IMR-90 (cell line): ENCODE measurements around the gene NPBWR2. TPM values are rescaled to one million over a fixed set of nuclear protein-coding genes. Genes with fewer than 3 reads are reported as not detected.

ENCODE experiments used
- ATAC-seq: fragments of 200-7000 bp; cut with Tn5 transposase; 2 replicates; pipeline ENCODE4 v1.9.1; 2020; ENCODE audit warnings: low read depth, mild to moderate bottlenecking, moderate library complexity
- BruUV-seq: library from RNA; stranded (reverse); fragments of 400-500 nt; replicated peaks from 2 replicates; lab custom pipeline; 2021; lab: Mats Ljungman, UMichigan
- CTCF ChIA-PET: fragments of 300-600 bp; formaldehyde crosslinking; extraction: SDS; loops from one replicate; lab custom pipeline; 2021; ENCODE audit warnings: antibody characterized with exemption; lab: Yijun Ruan, JAX
- POLR2A ChIA-PET: fragments of 300-600 bp; sonication (Branson Sonifier 250); formaldehyde crosslinking; loops from one replicate; lab custom pipeline; 2022; ENCODE audit warnings: antibody characterized with exemption; ENCODE audit not compliant: unreplicated experiment; lab: Charles Lee
- DNase-seq: peaks from one replicate; pipeline ENCODE4 v3.0.0; 2013
- H2AFZ ChIP-seq: replicated peaks from 2 replicates; pipeline ENCODE3; 2013; ENCODE audit warnings: low read length, mild to moderate bottlenecking; ENCODE audit not compliant: poor library complexity
- H2AK5ac ChIP-seq: 2 replicates; pipeline ENCODE4 v1.6.1; 2013; ENCODE audit warnings: low read depth, low read length, inconsistent platforms
- H2AK9ac ChIP-seq: replicated peaks from 2 replicates; pipeline ENCODE3; 2013; ENCODE audit warnings: mild to moderate bottlenecking, low read depth, low read length, moderate library complexity; ENCODE audit not compliant: poor library complexity
- H2BK120ac ChIP-seq: 2 replicates; pipeline ENCODE4 v1.6.1; 2013; ENCODE audit warnings: low read depth, low read length, inconsistent platforms
- H2BK15ac ChIP-seq: 3 replicates; pipeline ENCODE4 v1.6.1; 2013; ENCODE audit warnings: low read depth, low read length, inconsistent platforms
- H2BK20ac ChIP-seq: 2 replicates; pipeline ENCODE4 v1.6.1; 2013; ENCODE audit warnings: low read depth, mild to moderate bottlenecking, inconsistent platforms, low read length, moderate library complexity
- H2BK5ac ChIP-seq: 2 replicates; pipeline ENCODE4 v1.6.1; 2013; ENCODE audit warnings: mild to moderate bottlenecking, low read depth, low read length, inconsistent platforms; ENCODE audit not compliant: poor library complexity, severe bottlenecking
- H3K14ac ChIP-seq: replicated peaks from 2 replicates; pipeline ENCODE4 v1.6.1; 2013; ENCODE audit warnings: low read depth, low read length, inconsistent platforms
- H3K18ac ChIP-seq: 2 replicates; pipeline ENCODE4 v1.6.1; 2013; ENCODE audit warnings: low read depth, low read length, control low read depth
- H3K23ac ChIP-seq: 2 replicates; pipeline ENCODE4 v1.6.1; 2013; ENCODE audit warnings: low read depth, low read length, inconsistent platforms
- H3K27ac ChIP-seq: 2 replicates; pipeline ENCODE4 v1.5.1; 2013; ENCODE audit warnings: mild to moderate bottlenecking, control low read depth, low read length; ENCODE audit not compliant: insufficient read depth
- H3K27me3 ChIP-seq: 2 replicates; pipeline ENCODE4 v1.6.1; 2013; ENCODE audit warnings: low read length; ENCODE audit not compliant: control insufficient read depth, insufficient read depth
- H3K36me3 ChIP-seq: 2 replicates; pipeline ENCODE4 v1.6.1; 2013; ENCODE audit warnings: low read length, mixed read lengths; ENCODE audit not compliant: control insufficient read depth, insufficient read depth
- H3K4ac ChIP-seq: 2 replicates; pipeline ENCODE4 v1.6.1; 2013; ENCODE audit warnings: low read depth, low read length, inconsistent platforms
- H3K4me1 ChIP-seq: 2 replicates; pipeline ENCODE4 v1.6.1; 2013; ENCODE audit warnings: low read length, mixed read lengths; ENCODE audit not compliant: control insufficient read depth, insufficient read depth
- H3K4me2 ChIP-seq: 2 replicates; pipeline ENCODE4 v1.6.1; 2013; ENCODE audit warnings: low read depth, mild to moderate bottlenecking, control low read depth, low read length, moderate library complexity
- H3K4me3 ChIP-seq: 2 replicates; pipeline ENCODE4 v1.5.1; 2013; ENCODE audit warnings: low read depth, mild to moderate bottlenecking, control low read depth, low read length, moderate library complexity; ENCODE audit not compliant: insufficient read depth
- H3K56ac ChIP-seq: 2 replicates; pipeline ENCODE4 v1.6.1; 2013; ENCODE audit warnings: low read length, inconsistent platforms; ENCODE audit not compliant: insufficient read depth; ENCODE audit errors: extremely low read depth
- H3K79me1 ChIP-seq, 2 experiments: 2 replicates each; pipeline ENCODE4 v1.6.1; 2013; ENCODE audit warnings: low read length in 2 of 2, inconsistent platforms in 1 of 2, low read depth in 1 of 2
- H3K9ac ChIP-seq: 2 replicates; pipeline ENCODE4 v1.6.1; 2013; ENCODE audit warnings: low read depth, low read length, control low read depth
- H3K9me1 ChIP-seq: 2 replicates; pipeline ENCODE4 v1.6.1; 2013; ENCODE audit warnings: low read length, inconsistent platforms; ENCODE audit not compliant: insufficient read depth
- H3K9me3 ChIP-seq: 2 replicates; pipeline ENCODE4 v1.6.1; 2013; ENCODE audit warnings: low read length; ENCODE audit not compliant: control insufficient read depth, insufficient read depth
- H4K20me1 ChIP-seq: 2 replicates; pipeline ENCODE4 v1.6.1; 2013; ENCODE audit warnings: low read length, inconsistent platforms; ENCODE audit not compliant: insufficient read depth
- H4K5ac ChIP-seq: 2 replicates; pipeline ENCODE4 v1.6.1; 2013; ENCODE audit warnings: mild to moderate bottlenecking, low read depth, low read length, control low read depth
- H4K8ac ChIP-seq, 2 experiments: 2 replicates each; pipeline ENCODE4 v1.6.1; 2013; ENCODE audit warnings: low read depth in 2 of 2, low read length in 2 of 2, control low read depth in 1 of 2, inconsistent platforms in 1 of 2
- H4K91ac ChIP-seq: 2 replicates; pipeline ENCODE4 v1.6.1; 2013; ENCODE audit warnings: low read depth, low read length, inconsistent platforms; ENCODE audit not compliant: insufficient read depth
- BHLHE40 ChIP-seq: fragments of 150-350 bp; IDR thresholded peaks from 2 replicates; pipeline ENCODE4 v1.6.1; 2016; ENCODE audit warnings: mild to moderate bottlenecking, low read depth, low read length
- CEBPB ChIP-seq: IDR thresholded peaks from 2 replicates; pipeline ENCODE4 v1.6.1; 2012; ENCODE audit warnings: low read depth, low read length, improper control_type of control experiment
- CHD1 ChIP-seq: IDR thresholded peaks from 2 replicates; pipeline ENCODE4 v1.6.1; 2012; ENCODE audit warnings: low read depth, low read length, improper control_type of control experiment
- CTCF ChIP-seq: conservative IDR thresholded peaks from 2 replicates; pipeline ENCODE4 v1.5.1; 2012; ENCODE audit warnings: mild to moderate bottlenecking, low read depth, low read length, improper control_type of control experiment
- FOS ChIP-seq: fragments of 150-350 bp; IDR thresholded peaks from 2 replicates; pipeline ENCODE4 v1.6.1; 2016; ENCODE audit warnings: low read depth, low read length
- MAFK ChIP-seq: IDR thresholded peaks from 2 replicates; pipeline ENCODE4 v1.6.1; 2012; ENCODE audit warnings: low read depth, low read length, improper control_type of control experiment
- MAZ ChIP-seq: IDR thresholded peaks from 2 replicates; pipeline ENCODE4 v1.6.1; 2012; ENCODE audit warnings: low read depth, mild to moderate bottlenecking, low read length, improper control_type of control experiment, moderate library complexity, borderline replicate concordance
- MXI1 ChIP-seq: IDR thresholded peaks from 2 replicates; pipeline ENCODE4 v1.6.1; 2012; ENCODE audit warnings: low read depth, mild to moderate bottlenecking, low read length, moderate library complexity, borderline replicate concordance
- NFE2L2 ChIP-seq: fragments of 150-350 bp; IDR thresholded peaks from 2 replicates; pipeline ENCODE4 v1.6.1; 2016; ENCODE audit warnings: low read depth, mild to moderate bottlenecking, low read length
- POLR2A ChIP-seq: IDR thresholded peaks from 2 replicates; pipeline ENCODE4 v1.6.1; 2012; ENCODE audit warnings: mild to moderate bottlenecking, low read depth, low read length
- RAD21 ChIP-seq: IDR thresholded peaks from 2 replicates; pipeline ENCODE4 v1.6.1; 2012; ENCODE audit warnings: low read length, improper control_type of control experiment
- RCOR1 ChIP-seq: IDR thresholded peaks from 2 replicates; pipeline ENCODE4 v1.6.1; 2012; ENCODE audit warnings: mild to moderate bottlenecking, low read length, improper control_type of control experiment; ENCODE audit not compliant: insufficient replicate concordance
- RFX5 ChIP-seq: IDR thresholded peaks from 2 replicates; pipeline ENCODE4 v1.8.0; 2012; ENCODE audit warnings: low read depth, mild to moderate bottlenecking, low read length, moderate library complexity
- USF2 ChIP-seq: fragments of 150-350 bp; IDR thresholded peaks from 2 replicates; pipeline ENCODE4 v1.6.1; 2017; ENCODE audit warnings: mild to moderate bottlenecking, antibody characterized with exemption, low read length, low read depth
- WGBS, 2 experiments: methylation state at CpG; one replicate each; pipeline versions ENCODE4 v1.1.5 to v1.1.7; 2013; ENCODE audit warnings: missing lambda C conversion rate in 2 of 2; ENCODE audit not compliant: insufficient read length in 1 of 2; ENCODE audit errors: extremely low coverage in 2 of 2; 5-methylcytosine and 5-hydroxymethylcytosine counted together
- dilution Hi-C: fragments of 300-500 bp; cut with HindIII; formaldehyde crosslinking; loops from one replicate; pipeline ENCODE4 v1.14.3; 2018; ENCODE audit warnings: low sequenced_read_pairs; ENCODE audit not compliant: unreplicated experiment
- in situ Hi-C: fragments of 300-500 bp; cut with MboI; formaldehyde crosslinking; loops from 3 replicates; pipeline ENCODE4 v1.14.3; 2019; ENCODE audit warnings: low sequenced_read_pairs, inconsistent platforms, mixed read lengths
- intact Hi-C: fragments of 100-400 bp; cut with micrococcal nuclease; formaldehyde crosslinking; loops from 2 replicates; pipeline ENCODE4 v1.10.0; 2022
- polyA plus RNA-seq, 3 experiments: library from polyadenylated mRNA; depleted of rRNA; stranded (reverse); fragments of >200 nt; gene quantifications; 2 replicates each; pipeline ENCODE4 v1.2.3, GENCODE V29; 2012; ENCODE audit warnings: low replicate concordance in 1 of 3
- total RNA-seq: library from RNA; depleted of rRNA; stranded (reverse); fragments of >200 nt; gene quantifications from 2 replicates; pipeline ENCODE4 v1.2.3, GENCODE V29; 2012

The NPBWR2 gene
- total and polyA plus RNA-seq, 2 of the 4 experiments (the other 2 are of a cell fraction), result not detected

GRCh38 chr20:64106981-64107735 is at the start of gene NPBWR2 (continued):
- no peak for TF ChIP-seq MXI1
- TF ChIP-seq CHD1, result no peak
- TF ChIP-seq FOS, result no peak
- no peak for TF ChIP-seq POLR2A

GRCh38 chr20:64156136-64156885 is 48.9 kb upstream of the NPBWR2 start:
- H3K9me3 ChIP-seq, result no peaks in the 10 kb centered on the region
- in situ Hi-C loops (no loop called here), intact Hi-C loops (no loop called here), dilution Hi-C loops (no loop called here)
- no peak for DNase-seq
- no peak overlapping the region for H3K4me2 ChIP-seq
- no peak overlapping the region for H2AFZ ChIP-seq
- H4K8ac ChIP-seq, result no peak overlapping the region
- ChIA-PET POLR2A (no interaction called here), CTCF (no interaction called here)
- no peak overlapping the region for H3K18ac ChIP-seq
- no peak overlapping the region for H3K56ac ChIP-seq
- H3K9me1 ChIP-seq, result peaks cover 3% of the 10 kb centered on the region; the same call in 1 of the 2 replicates
- no peak overlapping the region for H3K4me3 ChIP-seq
- 40% methylated on average over 4 of the region's 9 CpGs; no CpG with 5 or more reads in 1 of the 2 experiments for WGBS, 2 experiments
- no peak overlapping the region for H3K23ac ChIP-seq
- no peaks in the 10 kb centered on the region for H3K4me1 ChIP-seq
- H3K4ac ChIP-seq, result no peak overlapping the region
- no peaks in the 10 kb centered on the region for H3K36me3 ChIP-seq
- H4K5ac ChIP-seq, result no peak overlapping the region
- BruUV-seq, result no TSS peak
- no peaks in the 10 kb centered on the region; the same call in 1 of the 2 replicates for H4K20me1 ChIP-seq
- no peak overlapping the region for H3K14ac ChIP-seq
- H2BK20ac ChIP-seq, result no peak overlapping the region
- ATAC-seq, result no peak
- no peak overlapping the region for H2AK9ac ChIP-seq
- no peak overlapping the region for H2AK5ac ChIP-seq
- H2BK120ac ChIP-seq, result no peak overlapping the region
- H2BK5ac ChIP-seq, result no peak overlapping the region
- H3K27ac ChIP-seq, result no peak overlapping the region
- no peak overlapping the region for H4K91ac ChIP-seq
- H3K79me1 ChIP-seq, result no peaks in the 10 kb centered on the region
- H3K27me3 ChIP-seq, result peaks cover 34% of the 10 kb centered on the region
- no peak overlapping the region for H2BK15ac ChIP-seq
- H3K9ac ChIP-seq, result no peak overlapping the region
- TF ChIP-seq MAZ, result no peak
- no peak for TF ChIP-seq FOS
- TF ChIP-seq BHLHE40, result no peak
- TF ChIP-seq RAD21, result no peak
- TF ChIP-seq CEBPB, result no peak
- TF ChIP-seq CTCF, result no peak
- TF ChIP-seq RCOR1, result no peak
- TF ChIP-seq MAFK, result no peak
- TF ChIP-seq MXI1, result no peak
- no peak for TF ChIP-seq POLR2A
- no peak for TF ChIP-seq NFE2L2
- TF ChIP-seq RFX5, result no peak
- no peak for TF ChIP-seq USF2
